ENCODE results near the gene PPP3CB.

Gene PPP3CB

DNA sequence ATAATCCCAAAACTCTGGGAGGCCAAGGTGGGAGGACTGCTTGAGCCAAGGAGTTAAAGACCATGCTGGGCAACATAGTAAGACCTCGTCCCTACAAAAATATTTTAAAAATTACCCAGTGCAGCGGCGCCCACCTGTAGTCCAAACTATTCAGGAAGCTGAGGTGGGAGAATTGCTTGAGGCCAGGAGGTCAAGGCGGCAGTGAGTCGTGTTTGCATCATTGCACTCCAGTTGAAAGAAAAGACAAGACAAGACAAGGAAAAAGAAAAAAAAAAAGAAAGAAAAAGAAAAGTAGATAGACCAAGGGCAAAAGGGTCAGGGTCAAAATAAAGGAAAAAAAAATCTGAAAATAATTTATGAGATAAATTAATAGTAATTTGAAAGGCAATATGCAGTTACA lies 87.8 kb downstream of the PPP3CB start:
- WGBS = 87% methylated on average over 4 of the region's 5 CpGs
- no peak overlapping the region for H3K18ac ChIP-seq (ENCODE audit: low read depth in 1 of 2, low read length in 2 of 2)

DNA sequence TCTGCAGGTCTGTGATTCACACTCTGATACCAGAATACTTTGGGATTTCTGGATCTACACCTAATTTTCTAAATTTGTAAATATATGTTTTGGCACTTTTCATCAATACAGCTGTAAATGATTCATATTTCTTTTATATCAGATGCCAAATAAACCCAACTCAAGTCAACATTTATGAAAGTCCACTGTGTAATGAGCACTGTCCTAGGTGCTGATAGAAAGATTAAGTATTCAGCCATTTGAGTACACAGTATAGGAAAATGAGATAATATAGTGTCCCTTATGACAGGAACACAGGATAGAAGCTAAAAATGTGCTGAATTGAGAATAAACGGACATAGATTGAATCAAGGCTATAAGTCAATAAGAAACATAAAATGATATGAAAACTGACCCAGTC lies 88.3 kb downstream of the PPP3CB start:
- no peak overlapping the region for H3K14ac ChIP-seq (ENCODE audit: low read length in 2 of 2)
- H4K91ac ChIP-seq (ENCODE audit: low read length) = no peak overlapping the region
- H2BK120ac ChIP-seq (ENCODE audit: low read depth, low read length) = no peak overlapping the region
- no peak overlapping the region for H2BK5ac ChIP-seq (ENCODE audit: low read depth, low read length, poor library complexity, severe bottlenecking)
- no peak overlapping the region for H3K27ac ChIP-seq (ENCODE audit: low read length, poor library complexity, severe bottlenecking)
- peaks cover 0 to 35% of the 10 kb centered on the region in 2 experiments for H3K36me3 ChIP-seq (ENCODE audit: control insufficient read depth in 1 of 2, insufficient read depth in 2 of 2, low read depth in 1 of 2, low read length in 2 of 2)
- H3K79me1 ChIP-seq (replicated peaks; ENCODE audit: low read length, poor library complexity, severe bottlenecking) = peaks cover 2% of the 10 kb centered on the region
- H3K27me3 ChIP-seq (ENCODE audit: control insufficient read depth in 1 of 2, insufficient read depth in 1 of 2, low read length in 2 of 2) = no peaks in the 10 kb centered on the region
- H3K4me3 ChIP-seq (ENCODE audit: insufficient read depth in 1 of 2, low read depth in 1 of 2, low read length in 2 of 2) = no peak overlapping the region
- no peak overlapping the region for H3K18ac ChIP-seq (ENCODE audit: low read depth in 1 of 2, low read length in 2 of 2)
- H4K8ac ChIP-seq (ENCODE audit: low read length) = no peak overlapping the region
- WGBS = no CpG with 5 or more reads among the region's 1 CpG
- no peak overlapping the region for H2BK15ac ChIP-seq (ENCODE audit: low read depth, poor library complexity, severe bottlenecking)
- peaks cover 9% of the 10 kb centered on the region for H3K4me1 ChIP-seq (ENCODE audit: control insufficient read depth, insufficient read depth, low read depth, low read length)
- H3K4me2 ChIP-seq (ENCODE audit: low read length, poor library complexity, severe bottlenecking) = no peak overlapping the region
- H2BK12ac ChIP-seq (ENCODE audit: low read length in 2 of 2) = no peak overlapping the region
- no peak overlapping the region for H2AK5ac ChIP-seq (ENCODE audit: low read length, severe bottlenecking)
- H3K23ac ChIP-seq (ENCODE audit: low read length in 2 of 2) = no peak overlapping the region
- H3K4ac ChIP-seq (ENCODE audit: low read depth in 1 of 2, low read length in 2 of 2) = no peak overlapping the region
- no peak overlapping the region for H2AFZ ChIP-seq (ENCODE audit: low read depth, low read length)
- no peaks in the 10 kb centered on the region for H3K9me3 ChIP-seq (ENCODE audit: control insufficient read depth, low read length)
- no peak for DNase-seq
- no peak overlapping the region for H3K9ac ChIP-seq (ENCODE audit: low read length)

More for the DNA sequence above, 87.8 kb downstream of the PPP3CB start:
- Histone ChIP-seq H3K36me3 (ENCODE audit: control insufficient read depth in 1 of 2, insufficient read depth in 2 of 2, low read depth in 1 of 2, low read length in 2 of 2) (peaks cover 0 to 35% of the 10 kb centered on the region in 2 experiments), H4K8ac (ENCODE audit: low read length) (no peak overlapping the region), H2AK5ac (ENCODE audit: low read length, severe bottlenecking) (no peak overlapping the region), H3K27ac (ENCODE audit: low read length, poor library complexity, severe bottlenecking) (no peak overlapping the region), H2BK5ac (ENCODE audit: low read depth, low read length, poor library complexity, severe bottlenecking) (no peak overlapping the region), H2BK15ac (ENCODE audit: low read depth, poor library complexity, severe bottlenecking) (no peak overlapping the region), H3K27me3 (ENCODE audit: control insufficient read depth in 1 of 2, insufficient read depth in 1 of 2, low read length in 2 of 2) (no peaks in the 10 kb centered on the region), H3K4ac (ENCODE audit: low read depth in 1 of 2, low read length in 2 of 2) (no peak overlapping the region), H3K4me3 (ENCODE audit: insufficient read depth in 1 of 2, low read depth in 1 of 2, low read length in 2 of 2) (no peak overlapping the region), H3K4me1 (ENCODE audit: control insufficient read depth, insufficient read depth, low read depth, low read length) (peaks cover 10% of the 10 kb centered on the region), H3K79me1 (replicated peaks; ENCODE audit: low read length, poor library complexity, severe bottlenecking) (peaks cover 2% of the 10 kb centered on the region), H2AFZ (ENCODE audit: low read depth, low read length) (no peak overlapping the region), H3K4me2 (ENCODE audit: low read length, poor library complexity, severe bottlenecking) (no peak overlapping the region), H3K14ac (ENCODE audit: low read length in 2 of 2) (no peak overlapping the region), H2BK12ac (ENCODE audit: low read length in 2 of 2) (no peak overlapping the region), H3K23ac (ENCODE audit: low read length in 2 of 2) (no peak overlapping the region), H4K91ac (ENCODE audit: low read length) (no peak overlapping the region), H3K9me3 (ENCODE audit: control insufficient read depth, low read length) (no peaks in the 10 kb centered on the region), H3K9ac (ENCODE audit: low read length) (no peak overlapping the region), H2BK120ac (ENCODE audit: low read depth, low read length) (no peak overlapping the region)
- DNase-seq = no peak

- no peak overlapping the region for H2BK5ac ChIP-seq (ENCODE audit: low read depth, low read length, poor library complexity, severe bottlenecking)
- H2BK12ac ChIP-seq (ENCODE audit: low read length in 2 of 2) = no peak overlapping the region
- H3K9ac ChIP-seq (ENCODE audit: low read length) = no peak overlapping the region
- no peak overlapping the region for H3K23ac ChIP-seq (ENCODE audit: low read length in 2 of 2)
- H4K91ac ChIP-seq (ENCODE audit: low read length) = no peak overlapping the region
- H3K4me3 ChIP-seq (ENCODE audit: insufficient read depth in 1 of 2, low read depth in 1 of 2, low read length in 2 of 2) = no peak overlapping the region
- H3K4me1 ChIP-seq (ENCODE audit: control insufficient read depth, insufficient read depth, low read depth, low read length) = peaks cover 8% of the 10 kb centered on the region
- no peak overlapping the region for H4K8ac ChIP-seq (ENCODE audit: low read length)
- peaks cover 2% of the 10 kb centered on the region for H3K79me1 ChIP-seq (replicated peaks; ENCODE audit: low read length, poor library complexity, severe bottlenecking)
- no peak overlapping the region for H2AK5ac ChIP-seq (ENCODE audit: low read length, severe bottlenecking)
- H3K18ac ChIP-seq (ENCODE audit: low read depth in 1 of 2, low read length in 2 of 2) = no peak overlapping the region
- 95% methylated on average over 5 of the region's 5 CpGs for WGBS
- H3K4me2 ChIP-seq (ENCODE audit: low read length, poor library complexity, severe bottlenecking) = no peak overlapping the region
- H2BK15ac ChIP-seq (ENCODE audit: low read depth, poor library complexity, severe bottlenecking) = no peak overlapping the region
- no peaks in the 10 kb centered on the region for H3K9me3 ChIP-seq (ENCODE audit: control insufficient read depth, low read length)
- H3K14ac ChIP-seq (ENCODE audit: low read length in 2 of 2) = no peak overlapping the region
- H3K27ac ChIP-seq (ENCODE audit: low read length, poor library complexity, severe bottlenecking) = no peak overlapping the region
- DNase-seq = no peak
- no peak overlapping the region for H2AFZ ChIP-seq (ENCODE audit: low read depth, low read length)
- H3K4ac ChIP-seq (ENCODE audit: low read depth in 1 of 2, low read length in 2 of 2) = no peak overlapping the region
- no peak overlapping the region for H2BK120ac ChIP-seq (ENCODE audit: low read depth, low read length)
- peaks cover 0 to 35% of the 10 kb centered on the region in 2 experiments for H3K36me3 ChIP-seq (ENCODE audit: control insufficient read depth in 1 of 2, insufficient read depth in 2 of 2, low read depth in 1 of 2, low read length in 2 of 2)
- H3K27me3 ChIP-seq (ENCODE audit: control insufficient read depth in 1 of 2, insufficient read depth in 1 of 2, low read length in 2 of 2) = no peaks in the 10 kb centered on the region
Observed at GRCh38 chr10:73406846-73407245, 89.0 kb downstream of the PPP3CB start.

GRCh38 chr10:73405556-73405955 lies 90.3 kb downstream of the PPP3CB start:
- H3K27me3 ChIP-seq (ENCODE audit: control insufficient read depth in 1 of 2, insufficient read depth in 1 of 2, low read length in 2 of 2) = no peaks in the 10 kb centered on the region
- H3K18ac ChIP-seq (ENCODE audit: low read depth in 1 of 2, low read length in 2 of 2) = no peak overlapping the region
- peaks cover 3 to 30% of the 10 kb centered on the region in 2 experiments for H3K36me3 ChIP-seq (ENCODE audit: control insufficient read depth in 1 of 2, insufficient read depth in 2 of 2, low read depth in 1 of 2, low read length in 2 of 2)
- H4K91ac ChIP-seq (ENCODE audit: low read length) = no peak overlapping the region
- H3K79me1 ChIP-seq (replicated peaks; ENCODE audit: low read length, poor library complexity, severe bottlenecking) = peaks cover 4% of the 10 kb centered on the region
- no peak overlapping the region for H3K4me2 ChIP-seq (ENCODE audit: low read length, poor library complexity, severe bottlenecking)
- H2BK12ac ChIP-seq (ENCODE audit: low read length in 2 of 2) = no peak overlapping the region
- peaks cover 8% of the 10 kb centered on the region for H3K4me1 ChIP-seq (ENCODE audit: control insufficient read depth, insufficient read depth, low read depth, low read length)
- H3K27ac ChIP-seq (ENCODE audit: low read length, poor library complexity, severe bottlenecking) = no peak overlapping the region
- H3K14ac ChIP-seq (ENCODE audit: low read length in 2 of 2) = no peak overlapping the region
- DNase-seq = no peak
- H3K23ac ChIP-seq (ENCODE audit: low read length in 2 of 2) = no peak overlapping the region
- no peak overlapping the region for H2BK5ac ChIP-seq (ENCODE audit: low read depth, low read length, poor library complexity, severe bottlenecking)
- no peak overlapping the region for H3K9ac ChIP-seq (ENCODE audit: low read length)
- no peak overlapping the region for H3K4me3 ChIP-seq (ENCODE audit: insufficient read depth in 1 of 2, low read depth in 1 of 2, low read length in 2 of 2)
- no peak overlapping the region for H3K4ac ChIP-seq (ENCODE audit: low read depth in 1 of 2, low read length in 2 of 2)
- no peaks in the 10 kb centered on the region for H3K9me3 ChIP-seq (ENCODE audit: control insufficient read depth, low read length)
- no peak overlapping the region for H2AK5ac ChIP-seq (ENCODE audit: low read length, severe bottlenecking)
- 87% methylated on average over 3 of the region's 3 CpGs for WGBS
- H2BK15ac ChIP-seq (ENCODE audit: low read depth, poor library complexity, severe bottlenecking) = no peak overlapping the region
- no peak overlapping the region for H4K8ac ChIP-seq (ENCODE audit: low read length)
- H2BK120ac ChIP-seq (ENCODE audit: low read depth, low read length) = no peak overlapping the region
- no peak overlapping the region for H2AFZ ChIP-seq (ENCODE audit: low read depth, low read length)
